ENCODE results near the gene GAPDH.

Gene GAPDH

DNA sequence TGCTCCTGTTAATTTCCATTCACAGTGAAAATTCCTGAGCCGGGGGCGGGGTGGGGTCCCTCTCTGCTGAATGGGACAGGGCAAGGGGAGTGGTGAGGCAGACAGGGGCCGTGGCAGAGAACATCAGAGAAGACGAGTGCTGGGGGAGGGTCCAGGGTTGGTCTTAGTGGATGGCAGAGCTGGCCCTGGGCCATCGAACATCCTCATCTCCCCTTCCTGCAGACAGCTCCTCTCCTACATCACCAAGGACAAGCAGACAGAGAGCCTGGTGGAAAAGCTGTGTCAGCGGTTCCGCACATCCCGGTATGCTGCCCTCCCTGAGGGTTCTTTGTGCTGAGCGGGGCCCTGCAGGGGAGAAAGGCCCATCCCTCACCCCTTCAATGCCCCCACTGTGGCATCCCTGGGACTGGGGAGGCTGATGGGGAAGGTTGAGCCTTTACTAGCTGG lies 5.0 kb upstream of the GAPDH start:
- no peak for DNase-seq (ENCODE audit: low read depth)

DNA sequence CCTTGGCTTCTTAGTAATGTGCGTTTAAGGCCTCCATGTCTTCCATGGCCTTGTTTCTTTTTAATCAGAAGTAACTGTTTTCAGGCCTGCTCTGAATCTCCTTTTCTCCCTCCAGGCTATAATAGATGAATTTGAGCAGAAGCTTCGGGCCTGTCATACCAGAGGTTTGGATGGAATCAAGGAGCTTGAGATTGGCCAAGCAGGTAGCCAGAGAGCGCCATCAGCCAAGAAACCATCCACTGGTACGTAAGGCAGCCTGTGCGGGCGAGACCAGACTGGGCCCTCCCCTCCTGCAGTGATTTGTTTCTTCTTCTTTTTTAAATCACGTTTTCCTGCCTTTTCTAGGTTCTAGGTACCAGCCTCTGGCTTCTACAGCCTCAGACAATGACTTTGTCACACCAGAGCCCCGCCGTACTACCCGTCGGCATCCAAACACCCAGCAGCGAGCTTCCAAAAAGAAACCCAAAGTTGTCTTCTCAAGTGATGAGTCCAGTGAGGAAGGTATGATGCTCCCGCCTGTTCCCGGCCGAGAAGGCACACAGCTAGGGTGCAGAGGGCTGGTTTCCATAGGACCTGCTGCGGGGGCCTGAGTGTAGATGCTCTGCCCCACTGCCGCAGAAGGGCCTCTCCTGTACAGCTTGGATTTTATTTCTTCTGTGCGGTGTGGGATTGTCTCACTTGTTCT lies 3.6 kb upstream of the GAPDH start:
- no peak for DNase-seq (ENCODE audit: low read depth)

DNA sequence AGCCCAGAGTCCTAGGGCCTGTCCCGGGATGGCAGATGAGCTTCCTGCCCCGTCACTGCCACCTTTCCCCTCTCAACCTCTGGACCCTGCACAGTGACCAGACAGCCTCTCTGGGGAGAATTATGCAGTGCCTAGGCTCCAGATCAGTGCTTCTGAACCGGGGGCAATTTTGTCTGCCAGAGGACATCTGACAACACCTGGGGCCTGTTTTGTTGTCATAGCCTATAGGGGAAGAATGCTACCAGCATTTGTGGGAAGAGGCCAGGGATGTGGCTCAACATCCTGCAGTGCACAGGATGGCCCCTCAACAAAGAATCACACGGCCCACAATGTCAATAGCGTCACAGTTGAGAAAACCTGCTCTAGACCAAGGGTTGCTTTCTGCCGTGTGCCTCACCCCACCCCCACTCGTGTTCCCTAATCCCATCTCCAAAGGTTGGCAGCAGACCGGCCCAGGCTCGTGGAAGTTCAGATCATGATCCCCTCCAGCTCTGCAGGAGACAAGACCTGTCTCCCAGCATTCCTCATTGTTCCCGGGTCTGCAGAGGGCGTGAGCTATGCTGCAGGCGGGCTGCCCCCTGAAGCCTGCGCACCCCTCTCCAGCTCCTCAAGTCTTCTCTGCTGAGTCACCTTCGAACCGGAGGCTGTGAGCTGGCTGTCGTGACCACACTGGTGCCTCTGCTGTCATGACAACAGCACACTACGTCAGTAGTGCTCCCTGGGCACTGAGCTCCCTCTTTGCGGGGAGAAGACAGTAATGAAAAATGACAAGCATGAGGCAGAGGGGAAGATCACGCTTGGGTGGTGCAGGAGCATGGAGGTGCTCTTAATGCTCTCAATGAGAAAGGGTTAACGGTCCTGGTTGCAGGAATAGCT lies 2.0 kb upstream of the GAPDH start:
- DNase-seq (ENCODE audit: low read depth) = peak; percentile 83

DNA sequence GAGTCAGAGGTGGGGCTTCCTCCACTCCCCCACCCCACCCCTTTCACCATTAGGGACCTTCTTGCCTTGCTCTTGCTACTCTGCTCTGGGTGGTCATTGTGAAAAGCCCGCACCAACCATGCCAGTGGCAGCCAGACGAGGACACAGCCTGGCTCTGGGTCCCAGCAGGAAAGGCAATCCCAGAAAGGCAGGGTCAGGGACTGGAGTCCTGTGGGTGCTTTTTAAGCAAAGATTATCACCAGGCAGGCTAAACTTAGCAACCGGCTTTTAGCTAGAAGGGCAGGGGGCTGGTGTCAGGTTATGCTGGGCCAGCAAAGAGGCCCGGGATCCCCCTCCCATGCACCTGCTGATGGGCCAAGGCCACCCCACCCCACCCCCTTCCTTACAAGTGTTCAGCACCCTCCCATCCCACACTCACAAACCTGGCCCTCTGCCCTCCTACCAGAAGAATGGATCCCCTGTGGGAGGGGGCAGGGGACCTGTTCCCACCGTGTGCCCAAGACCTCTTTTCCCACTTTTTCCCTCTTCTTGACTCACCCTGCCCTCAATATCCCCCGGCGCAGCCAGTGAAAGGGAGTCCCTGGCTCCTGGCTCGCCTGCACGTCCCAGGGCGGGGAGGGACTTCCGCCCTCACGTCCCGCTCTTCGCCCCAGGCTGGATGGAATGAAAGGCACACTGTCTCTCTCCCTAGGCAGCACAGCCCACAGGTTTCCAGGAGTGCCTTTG lies 1.2 kb upstream of the GAPDH start:
- peak; percentile 41 for DNase-seq (ENCODE audit: low read depth)

DNA sequence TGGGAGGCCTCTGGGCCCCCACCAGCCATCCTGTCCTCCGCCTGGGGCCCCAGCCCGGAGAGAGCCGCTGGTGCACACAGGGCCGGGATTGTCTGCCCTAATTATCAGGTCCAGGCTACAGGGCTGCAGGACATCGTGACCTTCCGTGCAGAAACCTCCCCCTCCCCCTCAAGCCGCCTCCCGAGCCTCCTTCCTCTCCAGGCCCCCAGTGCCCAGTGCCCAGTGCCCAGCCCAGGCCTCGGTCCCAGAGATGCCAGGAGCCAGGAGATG lies 729 bp upstream of the GAPDH start:
- no peak for DNase-seq (ENCODE audit: low read depth)

DNA sequence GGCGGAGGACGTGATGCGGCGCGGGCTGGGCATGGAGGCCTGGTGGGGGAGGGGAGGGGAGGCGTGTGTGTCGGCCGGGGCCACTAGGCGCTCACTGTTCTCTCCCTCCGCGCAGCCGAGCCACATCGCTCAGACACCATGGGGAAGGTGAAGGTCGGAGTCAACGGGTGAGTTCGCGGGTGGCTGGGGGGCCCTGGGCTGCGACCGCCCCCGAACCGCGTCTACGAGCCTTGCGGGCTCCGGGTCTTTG lies 303 bp downstream of the GAPDH start:
- no peak for DNase-seq (ENCODE audit: low read depth)

DNA sequence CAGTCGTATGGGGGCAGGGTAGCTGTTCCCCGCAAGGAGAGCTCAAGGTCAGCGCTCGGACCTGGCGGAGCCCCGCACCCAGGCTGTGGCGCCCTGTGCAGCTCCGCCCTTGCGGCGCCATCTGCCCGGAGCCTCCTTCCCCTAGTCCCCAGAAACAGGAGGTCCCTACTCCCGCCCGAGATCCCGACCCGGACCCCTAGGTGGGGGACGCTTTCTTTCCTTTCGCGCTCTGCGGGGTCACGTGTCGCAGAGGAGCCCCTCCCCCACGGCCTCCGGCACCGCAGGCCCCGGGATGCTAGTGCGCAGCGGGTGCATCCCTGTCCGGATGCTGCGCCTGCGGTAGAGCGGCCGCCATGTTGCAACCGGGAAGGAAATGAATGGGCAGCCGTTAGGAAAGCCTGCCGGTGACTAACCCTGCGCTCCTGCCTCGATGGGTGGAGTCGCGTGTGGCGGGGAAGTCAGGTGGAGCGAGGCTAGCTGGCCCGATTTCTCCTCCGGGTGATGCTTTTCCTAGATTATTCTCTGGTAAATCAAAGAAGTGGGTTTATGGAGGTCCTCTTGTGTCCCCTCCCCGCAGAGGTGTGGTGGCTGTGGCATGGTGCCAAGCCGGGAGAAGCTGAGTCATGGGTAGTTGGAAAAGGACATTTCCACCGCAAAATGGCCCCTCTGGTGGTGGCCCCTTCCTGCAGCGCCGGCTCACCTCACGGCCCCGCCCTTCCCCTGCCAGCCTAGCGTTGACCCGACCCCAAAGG lies 804 bp downstream of the GAPDH start:
- peak; percentile 66 for DNase-seq (ENCODE audit: low read depth)

DNA sequence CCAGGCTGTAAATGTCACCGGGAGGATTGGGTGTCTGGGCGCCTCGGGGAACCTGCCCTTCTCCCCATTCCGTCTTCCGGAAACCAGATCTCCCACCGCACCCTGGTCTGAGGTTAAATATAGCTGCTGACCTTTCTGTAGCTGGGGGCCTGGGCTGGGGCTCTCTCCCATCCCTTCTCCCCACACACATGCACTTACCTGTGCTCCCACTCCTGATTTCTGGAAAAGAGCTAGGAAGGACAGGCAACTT lies 1.3 kb downstream of the GAPDH start:
- no peak for DNase-seq (ENCODE audit: low read depth)

DNA sequence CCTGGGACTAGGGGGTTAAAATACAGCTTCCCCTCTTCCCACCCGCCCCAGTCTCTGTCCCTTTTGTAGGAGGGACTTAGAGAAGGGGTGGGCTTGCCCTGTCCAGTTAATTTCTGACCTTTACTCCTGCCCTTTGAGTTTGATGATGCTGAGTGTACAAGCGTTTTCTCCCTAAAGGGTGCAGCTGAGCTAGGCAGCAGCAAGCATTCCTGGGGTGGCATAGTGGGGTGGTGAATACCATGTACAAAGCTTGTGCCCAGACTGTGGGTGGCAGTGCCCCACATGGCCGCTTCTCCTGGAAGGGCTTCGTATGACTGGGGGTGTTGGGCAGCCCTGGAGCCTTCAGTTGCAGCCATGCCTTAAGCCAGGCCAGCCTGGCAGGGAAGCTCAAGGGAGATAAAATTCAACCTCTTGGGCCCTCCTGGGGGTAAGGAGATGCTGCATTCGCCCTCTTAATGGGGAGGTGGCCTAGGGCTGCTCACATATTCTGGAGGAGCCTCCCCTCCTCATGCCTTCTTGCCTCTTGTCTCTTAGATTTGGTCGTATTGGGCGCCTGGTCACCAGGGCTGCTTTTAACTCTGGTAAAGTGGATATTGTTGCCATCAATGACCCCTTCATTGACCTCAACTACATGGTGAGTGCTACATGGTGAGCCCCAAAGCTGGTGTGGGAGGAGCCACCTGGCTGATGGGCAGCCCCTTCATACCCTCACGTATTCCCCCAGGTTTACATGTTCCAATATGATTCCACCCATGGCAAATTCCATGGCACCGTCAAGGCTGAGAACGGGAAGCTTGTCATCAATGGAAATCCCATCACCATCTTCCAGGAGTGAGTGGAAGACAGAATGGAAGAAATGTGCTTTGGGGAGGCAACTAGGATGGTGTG lies 1.9 kb downstream of the GAPDH start:
- peak; percentile 11 for DNase-seq (ENCODE audit: low read depth)

DNA sequence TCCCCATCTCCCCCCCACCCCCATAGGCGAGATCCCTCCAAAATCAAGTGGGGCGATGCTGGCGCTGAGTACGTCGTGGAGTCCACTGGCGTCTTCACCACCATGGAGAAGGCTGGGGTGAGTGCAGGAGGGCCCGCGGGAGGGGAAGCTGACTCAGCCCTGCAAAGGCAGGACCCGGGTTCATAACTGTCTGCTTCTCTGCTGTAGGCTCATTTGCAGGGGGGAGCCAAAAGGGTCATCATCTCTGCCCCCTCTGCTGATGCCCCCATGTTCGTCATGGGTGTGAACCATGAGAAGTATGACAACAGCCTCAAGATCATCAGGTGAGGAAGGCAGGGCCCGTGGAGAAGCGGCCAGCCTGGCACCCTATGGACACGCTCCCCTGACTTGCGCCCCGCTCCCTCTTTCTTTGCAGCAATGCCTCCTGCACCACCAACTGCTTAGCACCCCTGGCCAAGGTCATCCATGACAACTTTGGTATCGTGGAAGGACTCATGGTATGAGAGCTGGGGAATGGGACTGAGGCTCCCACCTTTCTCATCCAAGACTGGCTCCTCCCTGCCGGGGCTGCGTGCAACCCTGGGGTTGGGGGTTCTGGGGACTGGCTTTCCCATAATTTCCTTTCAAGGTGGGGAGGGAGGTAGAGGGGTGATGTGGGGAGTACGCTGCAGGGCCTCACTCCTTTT lies 2.7 kb downstream of the GAPDH start:
- peak; percentile 13 for DNase-seq (ENCODE audit: low read depth)

DNA sequence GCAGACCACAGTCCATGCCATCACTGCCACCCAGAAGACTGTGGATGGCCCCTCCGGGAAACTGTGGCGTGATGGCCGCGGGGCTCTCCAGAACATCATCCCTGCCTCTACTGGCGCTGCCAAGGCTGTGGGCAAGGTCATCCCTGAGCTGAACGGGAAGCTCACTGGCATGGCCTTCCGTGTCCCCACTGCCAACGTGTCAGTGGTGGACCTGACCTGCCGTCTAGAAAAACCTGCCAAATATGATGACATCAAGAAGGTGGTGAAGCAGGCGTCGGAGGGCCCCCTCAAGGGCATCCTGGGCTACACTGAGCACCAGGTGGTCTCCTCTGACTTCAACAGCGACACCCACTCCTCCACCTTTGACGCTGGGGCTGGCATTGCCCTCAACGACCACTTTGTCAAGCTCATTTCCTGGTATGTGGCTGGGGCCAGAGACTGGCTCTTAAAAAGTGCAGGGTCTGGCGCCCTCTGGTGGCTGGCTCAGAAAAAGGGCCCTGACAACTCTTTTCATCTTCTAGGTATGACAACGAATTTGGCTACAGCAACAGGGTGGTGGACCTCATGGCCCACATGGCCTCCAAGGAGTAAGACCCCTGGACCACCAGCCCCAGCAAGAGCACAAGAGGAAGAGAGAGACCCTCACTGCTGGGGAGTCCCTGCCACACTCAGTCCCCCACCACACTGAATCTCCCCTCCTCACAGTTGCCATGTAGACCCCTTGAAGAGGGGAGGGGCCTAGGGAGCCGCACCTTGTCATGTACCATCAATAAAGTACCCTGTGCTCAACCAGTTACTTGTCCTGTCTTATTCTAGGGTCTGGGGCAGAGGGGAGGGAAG lies 3.5 kb downstream of the GAPDH start:
- peak; percentile 69 for DNase-seq (ENCODE audit: low read depth)

DNA sequence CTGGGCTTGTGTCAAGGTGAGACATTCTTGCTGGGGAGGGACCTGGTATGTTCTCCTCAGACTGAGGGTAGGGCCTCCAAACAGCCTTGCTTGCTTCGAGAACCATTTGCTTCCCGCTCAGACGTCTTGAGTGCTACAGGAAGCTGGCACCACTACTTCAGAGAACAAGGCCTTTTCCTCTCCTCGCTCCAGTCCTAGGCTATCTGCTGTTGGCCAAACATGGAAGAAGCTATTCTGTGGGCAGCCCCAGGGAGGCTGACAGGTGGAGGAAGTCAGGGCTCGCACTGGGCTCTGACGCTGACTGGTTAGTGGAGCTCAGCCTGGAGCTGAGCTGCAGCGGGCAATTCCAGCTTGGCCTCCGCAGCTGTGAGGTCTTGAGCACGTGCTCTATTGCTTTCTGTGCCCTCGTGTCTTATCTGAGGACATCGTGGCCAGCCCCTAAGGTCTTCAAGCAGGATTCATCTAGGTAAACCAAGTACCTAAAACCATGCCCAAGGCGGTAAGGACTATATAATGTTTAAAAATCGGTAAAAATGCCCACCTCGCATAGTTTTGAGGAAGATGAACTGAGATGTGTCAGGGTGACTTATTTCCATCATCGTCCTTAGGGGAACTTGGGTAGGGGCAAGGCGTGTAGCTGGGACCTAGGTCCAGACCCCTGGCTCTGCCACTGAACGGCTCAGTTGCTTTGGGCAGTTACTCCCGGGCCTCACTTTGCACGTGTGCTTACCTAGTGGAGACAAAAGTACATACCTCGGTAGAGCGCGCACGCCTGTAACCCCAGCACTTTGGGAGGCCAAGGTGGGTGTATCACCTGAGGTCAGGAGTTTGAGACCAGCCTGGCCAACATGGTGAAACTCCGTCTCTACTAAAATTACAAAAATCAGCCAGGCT lies 4.3 kb downstream of the GAPDH start:
- peak; percentile 20 for DNase-seq (ENCODE audit: low read depth)

DNA sequence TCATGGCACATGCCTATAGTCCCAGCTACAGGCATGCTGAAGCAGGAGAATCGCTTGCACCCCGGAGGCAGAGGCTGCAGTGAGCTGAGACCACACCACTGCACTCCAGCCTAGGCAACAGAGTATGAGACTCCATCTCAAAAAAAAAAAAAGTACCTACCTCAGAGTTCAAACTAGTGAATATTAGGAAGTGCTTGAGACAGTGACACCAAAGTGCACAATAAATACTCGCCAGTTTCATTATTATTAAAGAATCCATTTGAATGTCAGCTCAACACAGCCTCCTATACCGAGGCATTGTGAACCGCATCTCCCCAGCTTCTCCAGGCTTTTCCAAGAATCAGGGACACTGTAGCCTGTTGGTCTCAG lies 5.0 kb downstream of the GAPDH start:
- peak; percentile 23 for DNase-seq (ENCODE audit: low read depth)

DNA sequence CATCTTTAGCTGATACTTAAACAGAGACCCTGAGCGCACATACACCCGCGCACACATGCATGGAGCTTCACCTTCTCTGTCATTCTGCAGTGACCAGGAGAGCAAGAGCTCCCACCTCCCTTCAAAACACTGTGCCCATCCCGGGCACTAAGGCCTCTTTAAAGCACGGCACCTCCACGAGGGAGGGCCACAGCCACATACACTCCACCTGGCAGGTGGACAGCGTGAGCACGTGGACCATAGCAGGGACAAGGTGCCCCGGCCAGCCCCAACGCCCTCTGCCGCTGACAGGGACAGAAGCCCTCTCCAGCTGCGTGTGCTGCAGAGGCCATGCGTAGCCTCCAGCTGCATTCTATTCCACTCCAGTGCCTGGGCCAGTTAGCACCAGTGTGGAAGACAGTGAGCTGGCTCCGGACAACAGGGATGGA lies 5.4 kb downstream of the GAPDH start:
- DNase-seq (ENCODE audit: low read depth) = no peak

DNA sequence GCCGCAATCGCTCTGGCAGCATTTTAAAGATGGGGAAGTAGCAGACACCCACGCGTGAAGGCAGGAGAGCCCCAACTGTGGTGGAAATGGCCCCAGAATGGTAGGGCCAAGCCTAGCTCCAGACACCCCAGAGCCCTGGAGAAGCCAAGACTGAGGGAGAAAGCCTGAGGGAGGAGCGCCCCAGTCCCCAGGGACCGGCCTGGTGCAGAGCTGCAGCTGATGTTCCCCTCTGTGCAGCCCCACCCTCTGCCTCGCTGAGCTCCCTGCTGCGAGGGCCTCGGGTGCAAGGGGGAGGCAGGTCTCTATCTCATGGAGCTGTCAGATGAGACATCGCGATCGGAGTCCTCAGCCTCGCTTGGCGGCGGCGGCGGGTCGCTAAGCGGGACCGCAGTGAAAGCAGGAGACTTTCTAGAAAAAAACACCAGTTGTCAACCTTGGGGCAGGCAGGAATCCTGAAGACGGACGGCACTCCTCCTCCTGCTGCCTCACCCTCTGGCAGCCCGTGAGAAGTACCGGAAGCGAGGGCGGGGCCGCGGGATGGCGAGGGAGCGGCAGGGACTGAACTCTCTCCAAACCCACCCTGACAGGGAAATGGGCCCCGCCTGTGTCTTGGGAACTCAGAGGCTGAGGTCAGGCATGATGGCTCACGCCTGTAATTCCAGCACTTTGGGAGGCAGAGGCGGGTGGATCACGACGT lies 6.0 kb downstream of the GAPDH start:
- peak; percentile 44 for DNase-seq (ENCODE audit: low read depth)

DNA sequence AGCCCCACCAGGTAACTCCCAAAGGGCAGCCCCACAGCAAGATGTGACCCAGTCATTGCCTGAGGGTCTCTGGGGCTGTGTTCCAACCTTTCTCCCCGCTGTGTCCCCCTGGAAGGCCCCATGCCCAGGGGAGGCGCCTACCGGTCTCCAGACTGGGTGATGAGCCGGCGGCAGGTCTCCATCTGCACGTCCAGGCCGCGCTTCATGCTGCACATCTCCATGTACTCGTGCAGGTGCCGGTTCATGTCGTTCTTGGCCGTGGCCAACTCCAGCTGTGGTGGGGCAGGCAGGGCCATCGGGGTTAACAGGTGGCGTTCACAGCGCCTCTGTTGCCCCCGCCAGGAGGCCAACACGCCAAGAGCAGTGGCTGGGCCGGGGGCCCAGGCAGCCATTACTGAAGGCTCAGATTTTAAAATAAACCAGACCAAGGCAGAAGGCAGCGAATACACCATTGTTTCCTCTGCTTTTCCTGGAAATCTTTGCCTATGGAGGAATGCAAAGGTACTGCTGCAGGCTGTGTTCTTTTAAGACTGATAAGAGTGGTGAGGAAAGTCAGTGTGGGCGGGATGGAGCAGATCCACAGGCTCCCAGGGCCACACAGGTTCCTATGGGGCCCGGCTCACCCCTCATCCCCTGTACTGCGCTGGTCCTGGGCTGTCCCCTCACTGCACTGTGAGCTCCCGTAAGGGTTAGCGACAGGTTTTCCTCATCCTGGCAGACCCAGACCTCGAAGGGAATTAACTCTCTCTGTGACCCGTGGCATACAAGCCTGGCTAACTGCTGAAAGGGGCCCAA lies 7.3 kb downstream of the GAPDH start:
- no peak for DNase-seq (ENCODE audit: low read depth)

DNA sequence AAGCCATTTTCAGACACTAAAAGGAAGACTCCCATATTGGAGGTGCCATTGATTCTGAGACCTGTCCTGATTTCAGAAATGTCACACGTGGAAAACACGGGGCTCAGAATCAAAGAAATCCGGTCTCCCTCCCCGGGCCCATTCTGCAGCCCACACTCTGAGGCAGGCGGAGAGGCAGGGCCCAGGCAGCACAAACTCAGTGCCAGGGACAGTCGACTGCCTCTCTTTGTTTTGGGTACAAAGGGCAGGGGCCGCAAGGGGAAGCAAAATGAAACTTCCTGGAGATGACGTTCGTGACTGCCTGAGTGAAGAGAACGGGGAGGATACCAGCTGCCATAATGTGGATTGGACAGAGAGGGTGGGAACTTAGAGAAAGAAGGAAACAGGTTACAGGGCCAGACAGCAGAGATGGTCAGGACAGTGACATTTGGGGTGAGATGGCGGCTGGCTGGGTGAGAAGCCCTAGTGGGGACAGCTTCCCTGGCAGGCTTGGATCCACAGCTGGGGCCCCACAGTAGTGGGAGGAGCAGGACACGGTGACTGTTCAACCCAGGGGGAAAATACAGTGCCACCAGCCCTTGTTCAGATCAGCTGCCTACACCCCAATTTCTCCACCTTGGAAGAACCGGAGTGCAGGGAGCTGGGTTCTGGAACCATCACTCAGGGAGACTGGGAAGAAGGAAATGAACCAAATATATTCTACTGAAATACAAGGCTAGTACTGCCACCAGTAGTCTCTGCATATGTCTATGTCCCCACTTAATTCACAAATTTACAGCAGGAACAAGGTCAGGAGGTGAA lies 8.1 kb downstream of the GAPDH start:
- no peak for DNase-seq (ENCODE audit: low read depth)
